Calu3 (cell line): Measurements from ENCODE around the gene PRPF6. TPM values are rescaled to one million over a fixed set of nuclear protein-coding genes. Genes with fewer than 3 reads are reported as not detected.
A peak's percentile ranks its signal among the peaks of the same experiment; 100 is the strongest.

ENCODE experiments used
- BruUV-seq: library from RNA; stranded (reverse); fragments of 400-500 nt; replicated peaks from 2 replicates; lab custom pipeline; 2021; lab: Mats Ljungman, UMichigan
- CTCF ChIA-PET: fragments of 300-600 bp; sonication (Branson Sonifier 250); formaldehyde crosslinking; loops from one replicate; lab custom pipeline; 2022; ENCODE audit warnings: antibody characterized with exemption; lab: Charles Lee
- DNase-seq: peaks from one replicate; pipeline ENCODE4 v3.0.0; 2022
- H3K27ac Mint-ChIP-seq: one replicate; pipeline ENCODE4 v1.8.0; 2022; ENCODE audit warnings: mixed read lengths; ENCODE audit not compliant: unreplicated experiment
- H3K27me3 Mint-ChIP-seq: one replicate; pipeline ENCODE4 v1.8.0; 2022; ENCODE audit warnings: mixed read lengths; ENCODE audit not compliant: unreplicated experiment
- H3K36me3 Mint-ChIP-seq: one replicate; pipeline ENCODE4 v1.8.0; 2022; ENCODE audit warnings: mild to moderate bottlenecking, moderate library complexity, mixed read lengths; ENCODE audit not compliant: insufficient read depth, unreplicated experiment
- H3K4me1 Mint-ChIP-seq: one replicate; pipeline ENCODE4 v1.8.0; 2022; ENCODE audit warnings: mild to moderate bottlenecking, low read depth, mixed read lengths; ENCODE audit not compliant: unreplicated experiment
- H3K4me3 Mint-ChIP-seq: one replicate; pipeline ENCODE4 v1.8.0; 2022; ENCODE audit warnings: mild to moderate bottlenecking, low read depth, moderate library complexity, mixed read lengths; ENCODE audit not compliant: unreplicated experiment
- H3K9me3 Mint-ChIP-seq: one replicate; pipeline ENCODE4 v1.8.0; 2022; ENCODE audit warnings: low read depth, mixed read lengths; ENCODE audit not compliant: unreplicated experiment
- CTCF ChIP-seq: fragments of 200-600 bp; IDR thresholded peaks from one replicate; pipeline ENCODE4 v1.8.0; 2022; ENCODE audit warnings: antibody characterized with exemption; ENCODE audit not compliant: unreplicated experiment
- intact Hi-C: fragments of 100-400 bp; cut with micrococcal nuclease; formaldehyde crosslinking; loops from one replicate; pipeline ENCODE4 v1.10.0; 2022; ENCODE audit not compliant: unreplicated experiment
- total RNA-seq: library from RNA; stranded (reverse); gene quantifications from 2 replicates; pipeline ENCODE4 v1.2.3, GENCODE V29; 2022

Gene PRPF6
- total RNA-seq, 1 experiment from 2014 or later = 113 TPM

DNA sequence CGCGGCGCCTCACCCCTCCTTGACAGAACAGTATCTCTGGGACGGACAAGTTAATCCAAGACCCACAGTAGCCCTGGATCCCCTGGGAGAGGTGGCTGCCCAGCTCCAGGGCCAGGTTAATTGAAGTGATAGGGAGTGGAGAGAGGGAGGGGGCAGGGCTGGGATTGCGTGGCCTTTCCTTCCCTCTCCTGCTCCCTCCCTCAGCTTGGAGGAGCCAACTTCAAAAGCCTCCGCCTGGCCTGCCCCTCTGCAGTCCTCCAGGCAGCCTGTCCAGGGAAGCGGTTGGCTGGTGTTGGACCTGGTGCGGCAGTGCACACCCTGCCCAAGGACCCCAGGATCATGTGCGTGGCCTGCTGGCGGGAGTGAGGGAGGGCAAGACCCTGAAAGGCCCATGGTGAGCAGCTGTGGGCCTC lies 55.0 kb downstream of the PRPF6 start, which contains the start of gene C20orf204:
TSS of gene C20orf204 (plus strand) at position 250 of the 413 bp plus-strand sequence. CDS start at position 392, 142 bp downstream.
- Mint-ChIP-seq H3K4me1 (peaks cover 6% of the 10 kb centered on the region), H3K9me3 (no peaks in the 10 kb centered on the region), H3K27ac (no peak within 1 kb of the TSS), H3K4me3 (no peak within 1 kb of the TSS), H3K36me3 (peaks cover 83% of the 10 kb centered on the region), H3K27me3 (peaks cover 26% of the 10 kb centered on the region)
- no TSS peak for BruUV-seq
- intact Hi-C loops = loop anchor here (5.0 kb wide), 1 partner anchor 86 kb away; no protein-coding TSS in a partner anchor
- CTCF ChIA-PET = interaction anchor here (0.8 kb wide), 1 partner anchor 498 kb away, joined by 3 read pairs; the partner anchor contains the start of gene PTK6
- no peak for DNase-seq
- TF ChIP-seq CTCF = no peak

DNA sequence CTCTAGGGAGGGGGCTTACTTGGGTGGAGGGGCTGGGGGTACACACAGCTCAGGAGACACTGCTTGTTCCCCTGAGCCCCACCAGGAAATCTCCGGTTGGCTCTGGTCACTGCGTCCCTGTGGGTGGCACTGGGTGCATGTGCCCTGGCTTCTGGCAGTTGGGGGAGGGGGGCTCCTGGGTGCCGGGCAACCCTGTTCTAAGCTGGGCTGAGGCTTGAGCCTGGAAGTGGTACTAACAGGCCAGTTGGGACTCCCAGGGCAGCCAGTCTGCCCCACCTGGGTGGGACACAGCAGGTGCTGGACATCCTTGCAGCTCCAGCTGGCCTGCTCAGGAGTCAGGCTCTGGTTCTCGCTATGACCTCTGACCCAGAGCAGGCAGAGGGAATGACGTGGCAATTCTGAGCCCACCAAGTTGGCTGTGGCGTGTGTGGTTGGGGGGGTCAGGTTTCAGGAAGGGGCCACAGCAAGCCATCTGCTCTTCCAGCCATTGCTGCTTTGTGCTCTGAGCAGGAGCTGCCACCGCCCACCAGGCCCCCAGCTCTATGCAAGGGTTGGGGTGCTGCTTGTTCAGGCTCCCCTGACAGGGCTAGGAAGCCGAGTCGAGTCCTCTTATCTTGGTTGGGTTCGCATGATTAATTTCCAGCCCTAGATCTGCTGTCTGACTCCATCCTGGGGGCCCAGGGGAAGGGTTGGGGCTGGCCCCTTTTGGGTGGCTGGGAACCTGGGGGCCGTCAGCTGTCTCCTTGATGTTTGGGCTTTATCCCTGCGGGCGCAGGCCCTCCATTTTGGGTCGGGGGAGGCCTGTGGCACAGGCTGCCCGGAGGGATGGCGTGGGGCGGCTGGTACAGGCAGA lies 55.6 kb downstream of the PRPF6 start:
- Mint-ChIP-seq H3K4me1 (peaks cover 6% of the 10 kb centered on the region), H3K27ac (no peak overlapping the region), H3K9me3 (no peaks in the 10 kb centered on the region), H3K4me3 (no peak overlapping the region), H3K27me3 (peaks cover 32% of the 10 kb centered on the region), H3K36me3 (peaks cover 77% of the 10 kb centered on the region)
- no TSS peak for BruUV-seq
- intact Hi-C loops = loop anchor here (5.0 kb wide), 1 partner anchor 86 kb away; no protein-coding TSS in a partner anchor
- TF ChIP-seq CTCF = no peak
- CTCF ChIA-PET = interaction anchor here (0.8 to 1.4 kb wide), 2 partner anchors 55 to 499 kb away, joined by 3 to 4 read pairs; partner anchors contain the start of gene PTK6
- DNase-seq = no peak

DNA sequence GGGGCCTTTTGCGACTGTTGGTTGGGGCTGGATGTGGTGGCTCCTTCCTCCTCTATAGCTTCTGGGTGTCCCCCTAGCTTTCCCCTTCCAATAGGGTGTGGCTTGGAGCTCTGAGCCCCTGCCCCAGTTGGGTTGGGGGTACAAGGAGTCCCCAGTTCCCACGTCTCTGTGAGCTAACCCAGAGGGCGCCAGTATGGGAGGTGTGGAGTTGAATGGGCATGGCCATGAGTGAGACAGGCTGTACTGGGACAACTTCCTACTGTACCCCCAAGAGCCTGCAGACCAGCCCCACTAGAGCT lies 56.2 kb downstream of the PRPF6 start:
- no peaks in the 10 kb centered on the region for H3K9me3 Mint-ChIP-seq
- BruUV-seq = no TSS peak
- TF ChIP-seq CTCF = no peak
- peaks cover 6% of the 10 kb centered on the region for H3K4me1 Mint-ChIP-seq
- peaks cover 71% of the 10 kb centered on the region for H3K36me3 Mint-ChIP-seq
- peak overlapping the region; percentile 77 for H3K4me3 Mint-ChIP-seq
- H3K27me3 Mint-ChIP-seq = peaks cover 33% of the 10 kb centered on the region
- no peak overlapping the region for H3K27ac Mint-ChIP-seq
- intact Hi-C loops = loop anchor here (5.0 kb wide), 1 partner anchor 85 kb away; no protein-coding TSS in a partner anchor
- DNase-seq = no peak
- CTCF ChIA-PET = interaction anchor here (1.4 to 2.5 kb wide), 2 partner anchors 15 to 55 kb away, joined by 4 to 13 read pairs; no protein-coding TSS in a partner anchor

DNA sequence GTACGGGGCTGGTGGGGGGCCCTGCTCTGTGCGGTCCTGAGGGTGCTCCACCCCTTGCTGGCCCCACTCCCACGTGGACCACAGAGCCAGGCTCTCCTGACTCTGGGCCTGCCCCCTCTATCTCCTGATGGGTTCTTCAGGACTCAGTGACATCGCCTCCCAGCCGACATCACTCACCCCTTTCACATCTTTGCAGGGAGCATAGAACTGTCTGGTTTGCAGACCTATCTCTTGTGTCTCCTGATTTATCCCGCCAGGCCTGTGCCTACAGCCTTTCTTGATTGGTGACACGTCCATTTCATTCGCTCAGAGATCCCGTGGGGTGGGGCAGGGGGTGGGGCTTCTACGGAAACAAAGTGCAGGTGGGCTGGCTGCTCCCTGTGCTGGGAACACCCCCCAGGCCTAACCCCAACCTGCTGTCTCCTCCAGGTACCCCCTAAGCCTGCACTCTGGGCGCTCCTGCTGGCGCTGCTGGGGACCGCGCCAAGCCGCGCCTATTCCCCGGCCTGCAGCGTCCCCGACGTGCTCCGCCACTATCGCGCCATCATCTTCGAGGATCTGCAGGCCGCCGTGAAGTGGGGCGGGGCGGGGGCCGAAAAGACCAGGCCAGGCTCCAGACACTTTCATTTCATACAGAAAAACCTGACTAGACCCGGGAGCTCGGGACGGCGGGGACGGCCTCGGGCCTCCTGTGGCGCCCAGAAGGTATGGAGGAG lies 56.7 kb downstream of the PRPF6 start:
- CTCF ChIA-PET = interaction anchor here (0.6 to 2.5 kb wide), 12 partner anchors 10 to 500 kb away, joined by 3 to 33 read pairs (median 10); partner anchors contain the start of genes LKAAEAR1, PRPF6, SAMD10 and TCEA2
- no TSS peak for BruUV-seq
- Mint-ChIP-seq H3K27ac (no peak overlapping the region), H3K27me3 (peaks cover 33% of the 10 kb centered on the region), H3K4me3 (peak overlapping the region; percentile 77), H3K4me1 (peaks cover 6% of the 10 kb centered on the region), H3K36me3 (peaks cover 66% of the 10 kb centered on the region), H3K9me3 (no peaks in the 10 kb centered on the region)
- TF ChIP-seq CTCF = no peak
- intact Hi-C loops = loop anchor here (5.0 kb wide), 1 partner anchor 85 kb away; no protein-coding TSS in a partner anchor
- no peak for DNase-seq
